PFSK-1 (cell line): ENCODE measurements around the gene ELOVL6.

ENCODE experiments used
- FOXP2 ChIP-seq: optimal IDR thresholded peaks from 2 replicates; pipeline ENCODE3; 2011; ENCODE audit warnings: borderline replicate concordance, control low read depth, inconsistent platforms; ENCODE audit not compliant: insufficient read depth; ENCODE audit errors: extremely low read length, extremely low read depth
- POLR2AphosphoS5 ChIP-seq: IDR thresholded peaks from 2 replicates; pipeline ENCODE4 v1.6.1; 2012; ENCODE audit warnings: low read depth, mild to moderate bottlenecking, control low read depth, low read length, moderate library complexity
- SIN3A ChIP-seq: IDR thresholded peaks from 2 replicates; pipeline ENCODE4 v1.6.1; 2012; ENCODE audit warnings: mild to moderate bottlenecking, low read length, moderate library complexity, borderline replicate concordance; ENCODE audit not compliant: insufficient read depth
- TAF1 ChIP-seq: IDR thresholded peaks from 2 replicates; pipeline ENCODE4 v1.6.1; 2012; ENCODE audit warnings: low read length, control low read depth, borderline replicate concordance; ENCODE audit not compliant: insufficient read depth
- TF ChIP-seq, protein P1 (sequence below), 2 experiments: IDR thresholded peaks; 2 replicates each; pipeline versions ENCODE4 v1.6.1 to v1.8.0; 2011 to 2012; ENCODE audit warnings: low read depth in 2 of 2, low read length in 2 of 2, control low read depth in 1 of 2, inconsistent platforms in 1 of 2, mild to moderate bottlenecking in 1 of 2, moderate library complexity in 1 of 2; ENCODE audit not compliant: insufficient read depth in 1 of 2

The ELOVL6 gene

DNA sequence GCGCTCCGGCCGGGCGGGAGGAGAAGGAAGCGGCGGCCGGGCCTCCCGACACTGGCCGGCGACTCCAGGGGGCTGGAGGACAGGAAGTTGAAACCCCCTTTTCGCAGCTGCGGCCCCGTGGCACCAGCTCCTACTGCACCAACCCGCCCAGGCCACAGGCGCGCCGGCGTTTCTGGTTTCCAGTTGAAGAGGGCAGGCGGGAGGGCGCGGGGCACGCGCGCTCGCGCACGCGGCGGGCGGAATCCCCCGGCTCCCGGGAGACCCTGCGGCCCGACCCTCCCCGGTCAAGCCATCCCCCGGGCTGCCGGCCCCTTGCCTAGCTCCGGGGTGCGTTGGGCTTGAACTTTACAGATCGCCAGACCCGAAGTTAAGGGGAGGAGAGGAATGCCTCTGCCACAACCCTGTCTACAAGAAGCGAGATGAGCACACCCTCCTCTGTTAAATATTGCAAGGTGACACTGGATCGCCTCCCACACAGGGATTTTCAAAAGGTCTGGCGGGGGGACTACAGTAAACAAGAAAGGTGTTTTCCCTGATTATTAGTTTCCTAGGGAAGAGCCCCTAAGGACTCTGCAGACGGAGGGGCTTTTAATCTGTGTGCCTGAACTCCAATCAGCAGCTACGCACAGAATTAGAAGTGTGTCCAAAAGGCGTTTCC lies 1.4 kb downstream of the ELOVL6 start:
- no peak for TF ChIP-seq POLR2AphosphoS5
- TF ChIP-seq SIN3A: peak; percentile 33; the same call in 1 of the 2 replicates
- peak; percentile 3 for TF ChIP-seq FOXP2

DNA sequence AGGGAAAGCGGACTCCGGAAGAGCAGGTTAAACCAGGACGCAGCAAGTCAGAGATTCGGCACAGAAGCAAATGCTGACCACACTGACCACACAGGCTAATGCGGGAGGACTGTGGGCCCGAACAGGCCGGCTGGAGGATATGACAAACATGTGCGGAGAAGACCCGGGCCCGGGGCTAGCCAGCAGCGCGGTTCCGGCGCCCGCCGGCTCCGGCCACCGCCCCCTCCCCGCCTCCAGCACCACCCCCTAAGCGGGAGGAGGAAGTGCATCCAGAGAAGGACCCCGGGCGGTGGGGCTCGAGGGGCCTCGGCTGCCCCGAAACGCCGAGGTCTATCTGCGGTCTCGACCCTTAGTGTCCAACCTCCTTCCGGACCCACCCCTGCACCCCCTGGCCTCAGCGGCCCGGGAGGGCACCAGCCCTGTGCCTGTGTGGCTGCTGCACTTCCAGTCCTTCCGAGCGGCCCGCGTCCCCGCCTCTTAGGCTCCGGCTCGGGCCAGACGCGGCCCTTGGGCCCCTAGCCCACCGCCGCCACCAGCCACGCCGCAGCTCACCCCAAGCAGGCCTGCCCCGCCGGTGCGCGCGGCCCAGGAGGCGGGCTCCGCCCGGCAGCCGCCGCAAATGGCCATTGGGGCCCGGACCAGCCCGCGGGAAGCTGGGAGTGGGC lies 2.1 kb downstream of the ELOVL6 start:
- peak; percentile 85; the same call in 1 of the 2 replicates for TF ChIP-seq SIN3A
- peak; percentile 69 for TF ChIP-seq POLR2AphosphoS5
- peak; percentile 15 for TF ChIP-seq FOXP2
- TF ChIP-seq TAF1: peak; percentile 87; the same call in 1 of the 2 replicates
- TF ChIP-seq, protein P1, sequence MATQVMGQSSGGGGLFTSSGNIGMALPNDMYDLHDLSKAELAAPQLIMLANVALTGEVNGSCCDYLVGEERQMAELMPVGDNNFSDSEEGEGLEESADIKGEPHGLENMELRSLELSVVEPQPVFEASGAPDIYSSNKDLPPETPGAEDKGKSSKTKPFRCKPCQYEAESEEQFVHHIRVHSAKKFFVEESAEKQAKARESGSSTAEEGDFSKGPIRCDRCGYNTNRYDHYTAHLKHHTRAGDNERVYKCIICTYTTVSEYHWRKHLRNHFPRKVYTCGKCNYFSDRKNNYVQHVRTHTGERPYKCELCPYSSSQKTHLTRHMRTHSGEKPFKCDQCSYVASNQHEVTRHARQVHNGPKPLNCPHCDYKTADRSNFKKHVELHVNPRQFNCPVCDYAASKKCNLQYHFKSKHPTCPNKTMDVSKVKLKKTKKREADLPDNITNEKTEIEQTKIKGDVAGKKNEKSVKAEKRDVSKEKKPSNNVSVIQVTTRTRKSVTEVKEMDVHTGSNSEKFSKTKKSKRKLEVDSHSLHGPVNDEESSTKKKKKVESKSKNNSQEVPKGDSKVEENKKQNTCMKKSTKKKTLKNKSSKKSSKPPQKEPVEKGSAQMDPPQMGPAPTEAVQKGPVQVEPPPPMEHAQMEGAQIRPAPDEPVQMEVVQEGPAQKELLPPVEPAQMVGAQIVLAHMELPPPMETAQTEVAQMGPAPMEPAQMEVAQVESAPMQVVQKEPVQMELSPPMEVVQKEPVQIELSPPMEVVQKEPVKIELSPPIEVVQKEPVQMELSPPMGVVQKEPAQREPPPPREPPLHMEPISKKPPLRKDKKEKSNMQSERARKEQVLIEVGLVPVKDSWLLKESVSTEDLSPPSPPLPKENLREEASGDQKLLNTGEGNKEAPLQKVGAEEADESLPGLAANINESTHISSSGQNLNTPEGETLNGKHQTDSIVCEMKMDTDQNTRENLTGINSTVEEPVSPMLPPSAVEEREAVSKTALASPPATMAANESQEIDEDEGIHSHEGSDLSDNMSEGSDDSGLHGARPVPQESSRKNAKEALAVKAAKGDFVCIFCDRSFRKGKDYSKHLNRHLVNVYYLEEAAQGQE (IDR thresholded peaks at IDR 0.05; ENCODE audit: insufficient read depth in 1 of 2, low read depth in 2 of 2, low read length in 2 of 2): peak in 1 of 2 experiments; percentile 44; a peak in 1 of 4 replicates

DNA sequence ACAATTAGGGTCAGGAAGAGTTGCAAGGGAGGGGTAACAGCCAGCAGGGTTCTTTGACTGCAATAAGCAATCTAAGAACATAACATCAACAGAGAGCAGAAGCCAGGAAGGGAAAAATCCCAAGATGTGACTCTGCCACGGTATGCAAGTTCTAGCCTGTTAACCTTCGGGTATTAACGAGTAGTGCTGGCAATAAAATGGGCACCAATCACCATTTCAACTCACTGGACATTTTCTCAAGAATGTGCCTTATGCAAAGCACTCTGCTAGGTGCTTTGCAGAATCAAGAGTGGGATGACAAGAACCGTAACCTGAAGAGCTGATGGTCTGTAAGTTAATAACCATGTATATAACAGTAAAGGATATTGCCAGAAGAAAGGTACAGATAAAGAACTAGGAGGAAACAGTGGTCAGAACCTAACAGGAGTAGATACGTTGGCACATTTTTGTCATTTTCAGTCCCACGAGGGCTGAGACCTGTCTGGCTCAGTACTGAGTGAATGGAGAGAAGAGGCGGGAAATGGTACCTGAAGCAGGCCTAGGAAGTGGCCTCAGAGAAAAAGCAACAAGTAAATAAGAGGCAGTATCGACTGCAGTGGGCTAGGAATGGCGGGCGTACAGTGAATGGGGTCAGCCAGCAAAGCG lies 2.7 kb downstream of the ELOVL6 start:
- TF ChIP-seq POLR2AphosphoS5 (no peak), SIN3A (no peak), TAF1 (no peak), FOXP2 (no peak)
- TF ChIP-seq, protein P1 (IDR thresholded peaks at IDR 0.05; ENCODE audit: insufficient read depth in 1 of 2, low read depth in 2 of 2, low read length in 2 of 2): no peak

GRCh38 chr4:110193822-110194761 lies 4.3 kb downstream of the ELOVL6 start:
- TF ChIP-seq POLR2AphosphoS5 (peak; percentile 95), TAF1 (peak; percentile 90; the same call in 1 of the 2 replicates), FOXP2 (no peak), SIN3A (no peak)
- TF ChIP-seq, protein P1 (IDR thresholded peaks at IDR 0.05; ENCODE audit: insufficient read depth in 1 of 2, low read depth in 2 of 2, low read length in 2 of 2): peak in 1 of 2 experiments; percentile 29; a peak in 1 of 4 replicates

DNA sequence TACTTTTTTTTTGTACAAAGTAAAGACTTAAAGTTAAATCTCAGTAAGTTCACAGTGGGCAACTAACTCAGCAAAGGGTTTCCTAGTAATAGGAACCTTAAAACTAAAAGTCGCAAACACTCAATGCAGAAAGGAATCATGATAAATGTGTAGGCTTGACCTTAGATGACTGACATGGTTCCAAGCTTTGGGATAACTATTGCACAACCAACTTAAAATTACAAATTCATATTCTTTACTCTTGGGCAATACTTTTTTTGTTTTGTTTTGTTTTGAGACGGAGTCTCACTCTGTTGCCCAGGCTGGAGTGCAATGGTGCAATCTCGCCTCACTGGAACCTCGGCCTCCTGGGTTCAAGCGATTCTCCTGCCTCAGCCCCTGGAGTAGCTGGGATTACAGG lies 8.2 kb downstream of the ELOVL6 start:
- TF ChIP-seq FOXP2 (no peak), POLR2AphosphoS5 (no peak), SIN3A (no peak), TAF1 (no peak)
- TF ChIP-seq, protein P1 (IDR thresholded peaks at IDR 0.05; ENCODE audit: insufficient read depth in 1 of 2, low read depth in 2 of 2, low read length in 2 of 2): no peak
